Suppressor macrophage treated with lipopolysaccharide for 1 hour (primary cell): ENCODE measurements around the gene CDH4.

Experiments used
- DNase-seq, 3 donors: peaks; one replicate each; pipeline ENCODE4 v3.0.0-alpha.2; 2020 to 2022

CDH4 gene

DNA sequence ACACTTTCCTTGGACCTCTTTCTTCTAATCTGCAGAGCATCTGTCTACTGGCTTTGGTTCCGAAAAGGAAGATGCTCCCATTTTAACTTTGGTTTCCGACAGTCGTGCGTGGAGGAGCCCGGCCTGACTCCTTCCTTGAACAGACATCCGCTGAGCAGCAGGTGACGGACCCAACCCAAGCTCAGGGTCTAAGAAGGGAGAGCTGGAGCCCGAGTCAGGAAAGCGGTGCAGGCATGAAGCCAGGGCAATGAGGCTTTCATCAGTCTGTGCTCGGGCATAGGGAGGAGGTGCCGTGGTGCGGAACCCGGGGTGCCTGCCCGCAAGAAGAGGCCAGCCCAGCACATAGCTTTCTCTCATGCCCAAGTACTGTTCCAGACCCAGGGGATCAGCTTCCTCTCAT lies 109.4 kb downstream of the CDH4 start:
- no peak for DNase-seq

GRCh38 chr20:61364147-61364546 lies 112.1 kb downstream of the CDH4 start:
- DNase-seq, result no peak

DNA sequence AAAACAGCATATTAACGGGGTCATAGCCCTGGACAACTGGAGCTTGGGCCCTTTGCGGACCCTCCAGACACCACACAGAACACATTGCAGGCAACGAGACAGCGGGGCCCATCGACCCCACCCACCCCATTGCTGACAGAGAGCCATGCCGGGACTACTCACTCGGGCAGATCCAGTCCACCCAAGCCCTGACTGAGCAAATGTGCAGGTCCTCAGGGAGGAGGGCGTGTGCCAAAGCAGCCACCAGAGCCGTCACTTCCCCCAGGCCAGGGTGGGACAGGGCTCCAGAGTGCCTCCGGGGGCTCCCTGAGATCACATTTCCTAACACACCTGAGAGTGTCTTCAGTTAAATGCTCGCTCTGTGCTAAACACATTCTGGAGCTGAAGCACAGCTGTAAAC lies 114.9 kb downstream of the CDH4 start:
- DNase-seq, result no peak

GRCh38 chr20:61369731-61370520 lies 117.9 kb downstream of the CDH4 start:
- no peak for DNase-seq

DNA sequence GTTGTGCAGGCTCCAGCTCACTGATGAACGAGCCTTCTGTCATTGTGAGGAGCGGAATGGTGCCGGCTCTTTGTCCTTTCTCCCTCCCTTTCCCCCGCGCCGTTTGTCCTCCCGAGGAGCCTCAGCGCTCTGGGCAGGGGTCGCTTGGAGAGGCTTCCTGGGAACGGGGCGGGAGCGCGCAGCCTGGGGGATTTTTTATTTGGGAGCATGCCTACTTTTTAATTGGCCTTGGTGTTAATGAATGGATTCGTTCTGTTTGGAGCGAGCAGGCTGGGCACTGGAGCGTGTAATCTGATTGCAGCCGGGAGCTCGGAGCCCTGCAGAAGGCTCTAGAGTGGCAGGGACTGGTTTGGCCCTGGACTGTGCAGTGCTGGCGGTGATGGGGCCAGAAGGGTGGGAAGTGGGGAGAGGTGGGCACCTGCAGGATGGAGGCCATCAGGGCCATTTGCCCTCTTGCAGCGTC lies 118.8 kb downstream of the CDH4 start:
- no peak for DNase-seq

DNA sequence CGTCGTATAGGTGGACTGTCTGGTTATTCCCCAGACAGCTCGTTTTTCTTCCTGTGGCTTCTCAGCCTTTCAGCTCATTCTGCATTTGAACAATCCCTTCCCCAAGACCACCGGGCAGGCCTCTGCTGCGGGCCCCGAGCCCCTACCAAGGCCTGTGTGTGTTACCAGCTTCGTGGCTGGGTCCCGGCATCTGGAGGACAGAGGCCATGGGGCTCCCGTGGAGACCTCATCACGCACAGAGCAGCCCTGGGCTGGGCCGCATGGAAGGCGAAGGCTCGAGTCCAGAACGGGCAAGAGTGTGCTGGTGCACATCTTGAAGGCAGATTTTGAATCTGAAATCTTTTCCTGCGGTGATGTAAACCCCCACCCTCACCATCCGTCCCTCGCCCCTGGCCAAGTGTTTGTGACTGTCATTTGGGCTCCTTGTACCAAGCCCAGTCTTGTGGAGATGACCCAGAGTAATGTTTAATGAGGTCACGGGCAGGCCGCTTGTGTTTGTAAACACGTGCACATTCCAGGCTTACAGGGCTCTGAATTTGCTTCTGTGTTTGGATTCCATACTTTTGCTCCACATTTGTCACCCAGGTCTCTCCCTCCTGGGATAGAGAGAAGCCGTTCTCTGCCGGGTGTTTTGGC lies 119.6 kb downstream of the CDH4 start:
- DNase-seq, result no peak

- DNase-seq, result no peak
These were observed 120.3 kb downstream of the CDH4 start for GRCh38 chr20:61372137-61373054.

DNA sequence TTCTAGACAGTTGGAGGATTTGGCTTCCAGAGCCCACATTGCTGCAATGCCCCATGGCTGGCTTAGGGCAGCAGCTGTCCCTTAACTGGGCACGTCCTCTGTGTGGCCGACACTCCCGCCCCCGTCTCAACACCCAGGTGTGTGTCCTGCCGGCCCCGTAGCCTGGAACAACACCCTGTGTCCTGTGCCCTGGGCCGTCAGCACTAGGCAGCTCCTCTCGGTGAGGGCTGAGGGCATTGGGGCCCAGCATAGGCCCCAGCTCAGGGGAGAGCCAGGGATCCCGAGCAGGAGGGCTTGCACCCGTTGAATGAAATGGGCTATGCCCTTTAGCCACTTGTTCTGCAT lies 121.0 kb downstream of the CDH4 start:
- no peak for DNase-seq

GRCh38 chr20:61373956-61374545 lies 122.0 kb downstream of the CDH4 start:
- no peak for DNase-seq

GRCh38 chr20:61376541-61377240 lies 124.6 kb downstream of the CDH4 start:
- no peak for DNase-seq

DNA sequence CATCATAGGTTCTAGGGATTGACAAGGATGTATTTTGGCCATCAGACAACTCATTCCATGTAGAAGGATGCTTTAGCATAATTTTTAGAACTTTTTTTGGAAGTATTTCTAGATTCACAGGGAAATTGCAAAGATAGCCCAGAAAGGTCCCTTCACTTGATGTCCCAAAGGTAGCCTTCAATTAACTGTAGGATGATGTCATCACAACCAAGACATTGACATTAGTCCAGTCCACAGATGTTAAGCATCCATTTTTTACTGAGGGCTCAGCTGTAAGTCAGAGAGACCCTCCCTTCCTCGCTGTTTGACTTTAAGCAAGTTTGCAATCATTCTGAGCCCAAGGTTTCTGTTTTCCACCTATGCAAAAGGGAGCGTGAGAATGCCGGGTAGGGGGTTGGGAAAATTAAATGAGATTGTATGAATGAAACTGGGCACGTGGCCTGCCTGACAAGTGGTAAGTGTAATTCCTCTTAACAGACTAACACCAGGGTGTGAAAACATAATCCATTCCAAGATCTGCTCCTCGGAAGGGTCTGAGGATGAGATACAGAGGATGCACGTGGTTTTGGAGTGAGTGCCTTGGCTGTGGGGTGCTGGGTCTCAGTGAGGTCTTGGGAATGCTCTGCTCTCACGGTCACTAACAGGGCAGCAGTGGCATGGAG lies 126.8 kb downstream of the CDH4 start:
- DNase-seq, result no peak

GRCh38 chr20:61379898-61380544 lies 128.0 kb downstream of the CDH4 start:
- no peak for DNase-seq

DNA sequence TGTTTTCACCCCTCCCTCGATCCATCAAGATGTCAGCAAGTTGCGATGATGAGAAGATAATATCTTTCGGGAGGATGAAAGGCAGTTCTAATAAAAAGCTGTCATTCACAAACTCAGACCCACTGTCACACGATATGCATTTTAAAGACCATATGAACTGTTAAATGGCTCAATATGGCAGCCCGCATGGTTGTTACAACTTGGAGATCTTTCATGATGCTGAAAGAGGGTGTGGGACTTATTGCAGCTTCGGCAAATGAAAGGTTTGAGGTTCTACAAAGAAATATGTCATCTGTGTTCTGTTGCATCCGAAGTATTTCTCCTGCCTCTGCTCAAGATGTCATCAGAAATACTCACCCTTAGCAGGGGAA lies 128.5 kb downstream of the CDH4 start:
- DNase-seq, result no peak

DNA sequence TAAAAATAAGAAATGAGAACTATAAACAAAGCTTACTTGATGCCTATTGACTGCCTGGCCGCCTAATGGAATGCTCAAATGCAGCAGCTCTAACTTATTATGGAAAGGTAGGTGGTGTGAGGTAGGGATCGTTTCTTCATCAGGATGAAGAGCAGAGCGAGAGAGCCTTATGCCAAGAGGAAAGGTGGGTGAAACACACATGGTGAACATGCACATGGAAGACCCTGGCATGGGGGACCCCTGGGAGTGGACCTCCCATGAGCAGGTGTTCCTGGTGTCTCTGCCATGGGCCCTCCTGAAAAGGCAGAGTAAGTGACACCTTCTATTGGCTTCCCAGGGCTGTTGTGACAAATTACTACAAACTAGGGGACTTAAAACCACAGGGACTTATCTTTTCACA lies 130.1 kb downstream of the CDH4 start:
- no peak for DNase-seq

DNA sequence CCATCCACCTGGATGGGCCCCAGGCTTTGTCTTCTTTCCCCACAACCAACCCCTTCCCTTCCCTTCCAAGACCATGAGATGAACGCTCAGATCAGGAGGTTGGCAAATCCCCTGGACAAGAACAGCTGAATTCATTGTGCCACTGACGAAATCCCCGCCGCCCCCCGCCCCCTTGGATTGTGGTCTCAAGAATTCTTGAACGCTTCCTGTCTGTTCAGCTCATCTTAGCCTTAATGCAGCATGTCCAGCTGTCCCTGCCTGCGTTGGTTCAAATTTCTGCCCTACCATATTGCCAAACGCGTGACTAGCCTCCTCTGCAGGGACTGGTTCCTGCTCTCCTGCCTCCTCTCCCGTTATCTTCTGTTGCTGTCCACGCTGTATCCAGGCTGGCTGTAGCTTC lies 133.2 kb downstream of the CDH4 start:
- DNase-seq, result no peak

DNA sequence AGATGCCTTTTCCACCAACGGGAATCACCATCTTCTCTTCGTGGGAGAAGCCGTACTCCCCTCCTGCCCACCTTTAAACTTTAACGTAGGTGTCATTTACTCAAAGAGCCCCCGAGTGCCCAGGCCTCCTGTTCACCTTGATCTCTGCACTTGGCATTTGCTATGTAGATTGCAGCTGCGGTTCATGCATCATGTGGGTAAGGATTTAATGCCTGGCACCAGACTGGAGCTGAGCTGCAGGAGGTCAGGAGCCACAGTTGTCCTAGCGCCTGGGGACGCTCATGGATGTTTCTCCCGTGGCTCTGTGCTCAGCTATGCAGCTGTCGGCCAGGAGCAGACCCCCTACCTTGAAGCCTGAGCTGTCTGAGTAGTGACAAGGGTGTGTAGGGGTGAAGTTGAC lies 133.7 kb downstream of the CDH4 start:
- no peak for DNase-seq

- DNase-seq, result peak in 2 of 3 donors; percentile 10 to 28
These were observed 135.3 kb downstream of the CDH4 start for GRCh38 chr20:61387204-61387953.

- no peak for DNase-seq
These were observed 135.9 kb downstream of the CDH4 start for GRCh38 chr20:61387954-61388348.

DNA sequence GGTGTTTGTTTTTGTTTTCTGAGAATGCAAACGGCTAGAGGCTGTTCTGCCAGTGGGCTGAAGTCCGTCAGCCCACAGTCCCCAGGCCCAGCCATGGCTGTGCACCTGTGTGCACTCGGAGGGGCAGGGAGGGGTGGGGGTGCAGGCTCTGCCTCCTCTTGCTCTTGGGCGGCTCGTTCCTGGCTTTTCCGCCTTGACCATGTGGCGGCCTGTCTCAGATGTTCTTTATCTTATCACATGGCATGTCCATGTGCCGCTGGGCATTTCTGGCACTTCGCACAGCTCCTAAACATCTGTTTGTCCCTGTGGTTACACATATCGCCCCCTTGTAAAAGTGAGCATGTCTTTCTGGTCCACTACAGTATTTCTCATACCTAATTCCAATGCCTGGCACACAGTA lies 137.0 kb downstream of the CDH4 start:
- DNase-seq, result no peak

DNA sequence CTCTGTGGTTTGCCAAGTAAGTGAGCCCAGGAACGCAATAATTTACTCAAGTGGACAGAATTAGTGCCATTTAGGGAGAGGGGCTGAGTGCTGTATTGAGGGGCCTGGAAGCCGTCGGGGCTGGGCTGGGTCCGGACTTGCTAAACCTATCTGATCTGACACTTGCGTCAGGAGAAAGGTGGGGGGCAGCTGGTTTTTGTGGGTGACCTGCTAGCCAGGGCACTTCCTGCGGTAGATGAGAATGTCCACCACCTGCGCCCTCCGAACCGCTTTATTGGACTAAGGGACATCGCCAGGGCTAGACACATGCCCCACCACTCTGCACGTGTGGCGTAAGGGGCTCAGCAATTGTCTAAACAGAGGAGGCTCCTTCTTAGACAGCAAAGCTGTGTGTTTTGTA lies 139.1 kb downstream of the CDH4 start:
- no peak for DNase-seq
